ENCODE data around the gene CLASP1. TPM values are rescaled to one million over a fixed set of nuclear protein-coding genes. Genes with fewer than 3 reads are reported as not detected.
"Not testable (repeated sequence)": the region's sequence is repeated elsewhere in the genome, so short reads cannot be mapped to it uniquely, and the experiment has no call there.

The CLASP1 gene
- total RNA-seq, 1 experiment from 2014 or later, result 28.2 TPM

GRCh38 chr2:121552477-121553180 is 96.6 kb downstream of the CLASP1 start:
- not testable (repeated sequence) for H3K4me3 ChIP-seq; DNase-seq (ENCODE audit: low read depth in 1 of 2, low spot score in 2 of 2); H3K36me3 ChIP-seq; H3K4me1 ChIP-seq (replicated peaks); H3K27ac ChIP-seq; H3K27me3 ChIP-seq (replicated peaks)
- H3K9me3 ChIP-seq (replicated peaks), result peaks cover 11% of the 10 kb centered on the region; the same call in 1 of the 2 replicates

GRCh38 chr2:121550669-121551068 is 98.6 kb downstream of the CLASP1 start:
- Histone ChIP-seq H3K9me3 (replicated peaks) (peaks cover 11% of the 10 kb centered on the region; the same call in 1 of the 2 replicates), H3K27ac (no peak overlapping the region), H3K4me1 (replicated peaks) (no peaks in the 10 kb centered on the region), H3K36me3 (no peaks in the 10 kb centered on the region), H3K4me3 (no peak overlapping the region), H3K27me3 (replicated peaks) (no peaks in the 10 kb centered on the region)
- DNase-seq (ENCODE audit: low read depth in 1 of 2, low spot score in 2 of 2), result no peak

- H3K27me3 ChIP-seq (replicated peaks), result no peaks in the 10 kb centered on the region
- no peak overlapping the region for H3K4me3 ChIP-seq
- DNase-seq (ENCODE audit: low read depth in 1 of 2, low spot score in 2 of 2), result no peak
- no peak overlapping the region for H3K27ac ChIP-seq
- no peaks in the 10 kb centered on the region for H3K36me3 ChIP-seq
- no peaks in the 10 kb centered on the region for H3K4me1 ChIP-seq (replicated peaks)
- H3K9me3 ChIP-seq (replicated peaks), result peaks cover 11% of the 10 kb centered on the region; the same call in 1 of the 2 replicates
Observed at GRCh38 chr2:121547646-121548045, 101.6 kb downstream of the CLASP1 start.

GRCh38 chr2:121545913-121546312 is 103.3 kb downstream of the CLASP1 start:
- Histone ChIP-seq H3K27me3 (replicated peaks) (no peaks in the 10 kb centered on the region), H3K36me3 (no peaks in the 10 kb centered on the region), H3K27ac (no peak overlapping the region), H3K9me3 (replicated peaks) (peaks cover 8% of the 10 kb centered on the region; the same call in 1 of the 2 replicates), H3K4me1 (replicated peaks) (no peaks in the 10 kb centered on the region), H3K4me3 (no peak overlapping the region)
- no peak for DNase-seq (ENCODE audit: low read depth in 1 of 2, low spot score in 2 of 2)

GRCh38 chr2:121545257-121545656 is 104.0 kb downstream of the CLASP1 start:
- DNase-seq (ENCODE audit: low read depth in 1 of 2, low spot score in 2 of 2), result no peak
- Histone ChIP-seq H3K4me1 (replicated peaks) (peaks cover 2% of the 10 kb centered on the region), H3K4me3 (no peak overlapping the region), H3K36me3 (no peaks in the 10 kb centered on the region), H3K27me3 (replicated peaks) (no peaks in the 10 kb centered on the region), H3K9me3 (replicated peaks) (peaks cover 4% of the 10 kb centered on the region; the same call in 1 of the 2 replicates), H3K27ac (no peak overlapping the region)

GRCh38 chr2:121541495-121541894 is 107.8 kb downstream of the CLASP1 start:
- peaks cover 11% of the 10 kb centered on the region for H3K4me1 ChIP-seq (replicated peaks)
- H3K27me3 ChIP-seq (replicated peaks), result no peaks in the 10 kb centered on the region
- no peak overlapping the region for H3K27ac ChIP-seq
- H3K4me3 ChIP-seq, result no peak overlapping the region
- H3K9me3 ChIP-seq (replicated peaks), result no peaks in the 10 kb centered on the region
- no peaks in the 10 kb centered on the region; the same call in 1 of the 2 replicates for H3K36me3 ChIP-seq
- no peak for DNase-seq (ENCODE audit: low read depth in 1 of 2, low spot score in 2 of 2)

- DNase-seq (ENCODE audit: low read depth in 1 of 2, low spot score in 2 of 2), result peak in 1 of 2 experiments; percentile 37
- H3K27ac ChIP-seq, result no peak overlapping the region
- no peak overlapping the region for H3K4me3 ChIP-seq
- no peaks in the 10 kb centered on the region for H3K27me3 ChIP-seq (replicated peaks)
- H3K36me3 ChIP-seq, result no peaks in the 10 kb centered on the region; the same call in 1 of the 2 replicates
- no peaks in the 10 kb centered on the region for H3K9me3 ChIP-seq (replicated peaks)
- H3K4me1 ChIP-seq (replicated peaks), result peaks cover 11% of the 10 kb centered on the region
Observed at GRCh38 chr2:121539750-121540469, 109.4 kb downstream of the CLASP1 start.

- Histone ChIP-seq H3K27me3 (replicated peaks) (no peaks in the 10 kb centered on the region), H3K4me3 (no peak overlapping the region), H3K27ac (no peak overlapping the region), H3K4me1 (replicated peaks) (peaks cover 24% of the 10 kb centered on the region), H3K36me3 (no peaks in the 10 kb centered on the region; the same call in 1 of the 2 replicates), H3K9me3 (replicated peaks) (no peaks in the 10 kb centered on the region)
- DNase-seq (ENCODE audit: low read depth in 1 of 2, low spot score in 2 of 2), result no peak
Observed at GRCh38 chr2:121536850-121537557, 112.3 kb downstream of the CLASP1 start.

GRCh38 chr2:121536347-121536746 is 112.9 kb downstream of the CLASP1 start:
- Histone ChIP-seq H3K27ac (no peak overlapping the region), H3K27me3 (replicated peaks) (no peaks in the 10 kb centered on the region), H3K4me1 (replicated peaks) (peaks cover 30% of the 10 kb centered on the region), H3K4me3 (no peak overlapping the region), H3K36me3 (no peaks in the 10 kb centered on the region; the same call in 1 of the 2 replicates), H3K9me3 (replicated peaks) (no peaks in the 10 kb centered on the region)
- DNase-seq (ENCODE audit: low read depth in 1 of 2, low spot score in 2 of 2), result no peak

- H3K27me3 ChIP-seq (replicated peaks), result no peaks in the 10 kb centered on the region
- H3K4me3 ChIP-seq, result no peak overlapping the region
- no peak for DNase-seq (ENCODE audit: low read depth in 1 of 2, low spot score in 2 of 2)
- H3K9me3 ChIP-seq (replicated peaks), result no peaks in the 10 kb centered on the region
- peaks cover 23% of the 10 kb centered on the region for H3K4me1 ChIP-seq (replicated peaks)
- H3K27ac ChIP-seq, result no peak overlapping the region
- H3K36me3 ChIP-seq, result no peaks in the 10 kb centered on the region; the same call in 1 of the 2 replicates
Observed at GRCh38 chr2:121534007-121534406, 115.3 kb downstream of the CLASP1 start.

GRCh38 chr2:121532894-121533293 is 116.4 kb downstream of the CLASP1 start:
- Histone ChIP-seq H3K36me3 (peaks cover 9% of the 10 kb centered on the region), H3K4me1 (replicated peaks) (peaks cover 27% of the 10 kb centered on the region), H3K9me3 (replicated peaks) (no peaks in the 10 kb centered on the region), H3K27me3 (replicated peaks) (no peaks in the 10 kb centered on the region), H3K4me3 (no peak overlapping the region), H3K27ac (no peak overlapping the region)
- peak in 1 of 2 experiments; percentile 25 for DNase-seq (ENCODE audit: low read depth in 1 of 2, low spot score in 2 of 2)

- Histone ChIP-seq H3K4me1 (replicated peaks) (peaks cover 27% of the 10 kb centered on the region), H3K9me3 (replicated peaks) (no peaks in the 10 kb centered on the region), H3K27ac (peak overlapping the region; percentile 100), H3K4me3 (no peak overlapping the region), H3K36me3 (peaks cover 14% of the 10 kb centered on the region), H3K27me3 (replicated peaks) (no peaks in the 10 kb centered on the region)
- no peak for DNase-seq (ENCODE audit: low read depth in 1 of 2, low spot score in 2 of 2)
Observed at GRCh38 chr2:121532347-121532766, 116.9 kb downstream of the CLASP1 start.

GRCh38 chr2:121530212-121530705 is 119.0 kb downstream of the CLASP1 start:
- Histone ChIP-seq H3K4me1 (replicated peaks) (peaks cover 27% of the 10 kb centered on the region), H3K27ac (peak overlapping the region; percentile 100), H3K36me3 (peaks cover 30% of the 10 kb centered on the region), H3K9me3 (replicated peaks) (no peaks in the 10 kb centered on the region), H3K4me3 (peak overlapping the region; percentile 65), H3K27me3 (replicated peaks) (no peaks in the 10 kb centered on the region)
- peak; percentile 82 to 97 for DNase-seq (ENCODE audit: low read depth in 1 of 2, low spot score in 2 of 2)

Data from SJSA1 (cell line).